ENCODE measurements around the gene ACTL10. TPM values are rescaled to one million over a fixed set of nuclear protein-coding genes. Genes with fewer than 3 reads are reported as not detected.
A peak's percentile ranks its signal among the peaks of the same experiment; 100 is the strongest.

The ACTL10 gene
- total and polyA plus RNA-seq, 2 of the 13 experiments (the other 11 are each of a cell fraction or from before 2014, with no cell fraction given), result not detected

- TF ChIP-seq MLX (CRISPR knock-in tag; IDR thresholded peaks at IDR 0.05) (peak; percentile 36; the same call in 1 of the 2 replicates), EP300 (IDR thresholded peaks at IDR 0.05; ENCODE audit: low read depth in 2 of 2, low read length in 2 of 2) (peak in 1 of 2 experiments; percentile 21; a peak in 1 of 4 replicates), EP300 (CRISPR knock-in tag; IDR thresholded peaks at IDR 0.05; ENCODE audit: borderline replicate concordance) (no peak), BCL6 (CRISPR knock-in tag; IDR thresholded peaks at IDR 0.05) (0 out of 2 replicates have a peak, but pooled peaks have one; percentile 24), NR2F2 (IDR thresholded peaks at IDR 0.05; ENCODE audit: borderline replicate concordance, low read depth) (peak; percentile 67), SAP130 (CRISPR knock-in tag; IDR thresholded peaks at IDR 0.05; ENCODE audit: low read depth) (peak; percentile 50; the same call in 1 of the 2 replicates), ZNF598 (CRISPR knock-in tag; IDR thresholded peaks at IDR 0.05; ENCODE audit: borderline replicate concordance) (0 out of 2 replicates have a peak, but pooled peaks have one; percentile 65), ETV6 (CRISPR knock-in tag; conservative IDR thresholded peaks at IDR 0.05) (no peak), PHF21A (CRISPR knock-in tag; IDR thresholded peaks at IDR 0.05) (peak; percentile 21; the same call in 1 of the 2 replicates), ZNF549 (CRISPR knock-in tag; IDR thresholded peaks at IDR 0.05) (no peak), NR2F6 (IDR thresholded peaks at IDR 0.05) (peak; percentile 89), NR2F6 (CRISPR knock-in tag; IDR thresholded peaks at IDR 0.05) (peak; percentile 90), RXRB (CRISPR knock-in tag; IDR thresholded peaks at IDR 0.05; ENCODE audit: borderline replicate concordance) (peak; percentile 70; the same call in 1 of the 2 replicates), CHD4 (IDR thresholded peaks at IDR 0.05; ENCODE audit: borderline replicate concordance, low read length) (0 out of 2 replicates have a peak, but pooled peaks have one; percentile 17), FOXO1 (CRISPR knock-in tag; IDR thresholded peaks at IDR 0.05) (0 out of 2 replicates have a peak, but pooled peaks have one; percentile 18), SMC3 (IDR thresholded peaks at IDR 0.05; ENCODE audit: low read length) (0 out of 2 replicates have a peak, but pooled peaks have one; percentile 5), SOX13 (IDR thresholded peaks at IDR 0.05) (no peak), SOX13 (CRISPR knock-in tag; conservative IDR thresholded peaks at IDR 0.05 in 1 of 2, IDR thresholded peaks at IDR 0.05 in 1 of 2) (peak in 1 of 2 experiments; percentile 59; a peak in 1 of 4 replicates), SP4 (CRISPR knock-in tag; IDR thresholded peaks at IDR 0.05) (peak; percentile 49; the same call in 1 of the 2 replicates), MIER3 (CRISPR knock-in tag; IDR thresholded peaks at IDR 0.05; ENCODE audit: borderline replicate concordance) (0 out of 2 replicates have a peak, but pooled peaks have one; percentile 32), ZNF687 (CRISPR knock-in tag; IDR thresholded peaks at IDR 0.05) (peak; percentile 53), ESRRA (CRISPR knock-in tag; IDR thresholded peaks at IDR 0.05; ENCODE audit: low read depth) (peak; percentile 49; the same call in 1 of the 2 replicates), SOX5 (CRISPR knock-in tag; IDR thresholded peaks at IDR 0.05; ENCODE audit: borderline replicate concordance) (peak; percentile 49; the same call in 1 of the 2 replicates), HIC2 (CRISPR knock-in tag; IDR thresholded peaks at IDR 0.05; ENCODE audit: low read depth) (0 out of 2 replicates have a peak, but pooled peaks have one; percentile 26), ZEB1 (IDR thresholded peaks at IDR 0.05; ENCODE audit: insufficient replicate concordance, low read depth) (peak; percentile 30)
These were observed 44.1 kb downstream of the ACTL10 start (continued) for GRCh38 chr20:33710681-33711445.
